ENCODE data around the gene SRGAP2B.
"Not testable (repeated sequence)": the region's sequence is repeated elsewhere in the genome, so short reads cannot be mapped to it uniquely, and the experiment has no call there.

DNA sequence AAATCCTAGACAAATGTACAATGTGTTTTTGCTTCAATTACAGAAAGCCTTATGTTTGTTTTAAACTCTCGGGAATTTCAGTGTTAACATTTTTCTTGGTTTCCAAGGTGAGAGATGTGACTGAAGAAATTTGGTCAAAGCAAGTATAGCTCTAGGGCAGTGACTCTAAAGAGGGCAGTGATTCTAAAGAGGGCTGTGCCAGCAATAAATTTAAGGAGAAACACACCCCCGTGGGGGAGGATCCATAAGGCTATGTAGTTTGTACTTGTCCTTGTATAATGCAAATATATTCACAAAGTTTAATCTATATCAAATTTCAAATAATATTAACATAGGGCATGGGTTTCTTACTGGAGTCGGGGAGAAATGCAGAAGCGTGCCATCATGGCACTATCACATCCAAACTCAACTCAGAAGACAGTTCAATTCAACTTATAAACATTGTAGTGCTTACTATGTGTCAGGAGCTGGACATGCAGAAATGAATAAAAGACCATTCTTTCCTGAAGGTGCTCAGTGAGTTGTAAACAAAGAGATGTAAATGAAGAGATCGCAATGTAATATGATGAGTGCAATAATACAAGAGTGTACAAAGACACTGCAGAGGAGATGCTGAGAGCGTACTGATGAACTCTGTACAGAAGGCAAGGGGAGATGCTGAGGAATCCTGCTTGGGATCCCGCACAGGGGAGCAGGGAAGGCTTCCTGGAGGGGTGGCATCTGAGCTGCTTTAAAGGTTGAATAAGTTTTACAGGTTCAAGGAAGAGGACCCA, 12.5 kb downstream of the SRGAP2B start:
- TF ChIP-seq, protein P1, sequence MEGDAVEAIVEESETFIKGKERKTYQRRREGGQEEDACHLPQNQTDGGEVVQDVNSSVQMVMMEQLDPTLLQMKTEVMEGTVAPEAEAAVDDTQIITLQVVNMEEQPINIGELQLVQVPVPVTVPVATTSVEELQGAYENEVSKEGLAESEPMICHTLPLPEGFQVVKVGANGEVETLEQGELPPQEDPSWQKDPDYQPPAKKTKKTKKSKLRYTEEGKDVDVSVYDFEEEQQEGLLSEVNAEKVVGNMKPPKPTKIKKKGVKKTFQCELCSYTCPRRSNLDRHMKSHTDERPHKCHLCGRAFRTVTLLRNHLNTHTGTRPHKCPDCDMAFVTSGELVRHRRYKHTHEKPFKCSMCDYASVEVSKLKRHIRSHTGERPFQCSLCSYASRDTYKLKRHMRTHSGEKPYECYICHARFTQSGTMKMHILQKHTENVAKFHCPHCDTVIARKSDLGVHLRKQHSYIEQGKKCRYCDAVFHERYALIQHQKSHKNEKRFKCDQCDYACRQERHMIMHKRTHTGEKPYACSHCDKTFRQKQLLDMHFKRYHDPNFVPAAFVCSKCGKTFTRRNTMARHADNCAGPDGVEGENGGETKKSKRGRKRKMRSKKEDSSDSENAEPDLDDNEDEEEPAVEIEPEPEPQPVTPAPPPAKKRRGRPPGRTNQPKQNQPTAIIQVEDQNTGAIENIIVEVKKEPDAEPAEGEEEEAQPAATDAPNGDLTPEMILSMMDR (conservative IDR thresholded peaks at IDR 0.05; ENCODE audit: low read depth, low read length) = not testable (repeated sequence)
- TF ChIP-seq, protein P2, sequence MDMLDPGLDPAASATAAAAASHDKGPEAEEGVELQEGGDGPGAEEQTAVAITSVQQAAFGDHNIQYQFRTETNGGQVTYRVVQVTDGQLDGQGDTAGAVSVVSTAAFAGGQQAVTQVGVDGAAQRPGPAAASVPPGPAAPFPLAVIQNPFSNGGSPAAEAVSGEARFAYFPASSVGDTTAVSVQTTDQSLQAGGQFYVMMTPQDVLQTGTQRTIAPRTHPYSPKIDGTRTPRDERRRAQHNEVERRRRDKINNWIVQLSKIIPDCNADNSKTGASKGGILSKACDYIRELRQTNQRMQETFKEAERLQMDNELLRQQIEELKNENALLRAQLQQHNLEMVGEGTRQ (IDR thresholded peaks at IDR 0.05; ENCODE audit: low read depth, low read length) = not testable (repeated sequence)
- TF ChIP-seq POLR2A (IDR thresholded peaks at IDR 0.05; ENCODE audit: low read depth, low read length); CEBPB (IDR thresholded peaks at IDR 0.05; ENCODE audit: low read depth, low read length); SMC3 (IDR thresholded peaks at IDR 0.05; ENCODE audit: low read depth, low read length); RFX5 (IDR thresholded peaks at IDR 0.05; ENCODE audit: low read depth, low read length); RAD21 (IDR thresholded peaks at IDR 0.05; ENCODE audit: low read length); BHLHE40 (IDR thresholded peaks at IDR 0.05; ENCODE audit: low read depth, low read length); MAFK (IDR thresholded peaks at IDR 0.05; ENCODE audit: low read depth, low read length); MXI1 (IDR thresholded peaks at IDR 0.05; ENCODE audit: borderline replicate concordance, low read depth, low read length); NFE2L2 (IDR thresholded peaks at IDR 0.05; ENCODE audit: low read depth, low read length); MAZ (IDR thresholded peaks at IDR 0.05; ENCODE audit: borderline replicate concordance, low read depth, low read length): not testable (repeated sequence)
- TF ChIP-seq, protein P3, sequence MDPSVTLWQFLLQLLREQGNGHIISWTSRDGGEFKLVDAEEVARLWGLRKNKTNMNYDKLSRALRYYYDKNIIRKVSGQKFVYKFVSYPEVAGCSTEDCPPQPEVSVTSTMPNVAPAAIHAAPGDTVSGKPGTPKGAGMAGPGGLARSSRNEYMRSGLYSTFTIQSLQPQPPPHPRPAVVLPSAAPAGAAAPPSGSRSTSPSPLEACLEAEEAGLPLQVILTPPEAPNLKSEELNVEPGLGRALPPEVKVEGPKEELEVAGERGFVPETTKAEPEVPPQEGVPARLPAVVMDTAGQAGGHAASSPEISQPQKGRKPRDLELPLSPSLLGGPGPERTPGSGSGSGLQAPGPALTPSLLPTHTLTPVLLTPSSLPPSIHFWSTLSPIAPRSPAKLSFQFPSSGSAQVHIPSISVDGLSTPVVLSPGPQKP (IDR thresholded peaks at IDR 0.05; ENCODE audit: borderline replicate concordance, low read depth, low read length) = not testable (repeated sequence)
